ENCODE measurements around the gene AKR1C4. TPM values are rescaled to one million over a fixed set of nuclear protein-coding genes. Genes with fewer than 3 reads are reported as not detected.
"Not testable (repeated sequence)": the region's sequence is repeated elsewhere in the genome, so short reads cannot be mapped to it uniquely, and the experiment has no call there.

AKR1C4 gene
- total RNA-seq, 1 donor from 2014 or later: not detected

- DNase-seq (ENCODE audit: low spot score): no peak
- no peak overlapping the region for H3K4me3 Mint-ChIP-seq
- peaks cover 11% of the 10 kb centered on the region for H3K9me3 Mint-ChIP-seq
- no peak overlapping the region for H3K27ac Mint-ChIP-seq
- intact Hi-C loops (cut with micrococcal nuclease): no loop called here
- no peaks in the 10 kb centered on the region for H3K4me1 Mint-ChIP-seq (ENCODE audit: low read depth)
- peaks cover 8% of the 10 kb centered on the region for H3K36me3 Mint-ChIP-seq (ENCODE audit: low read depth)
- peaks cover 2% of the 10 kb centered on the region for H3K27me3 Mint-ChIP-seq (ENCODE audit: insufficient read depth)
Observed at GRCh38 chr10:5216801-5217200, 20.2 kb downstream of the AKR1C4 start.

DNA sequence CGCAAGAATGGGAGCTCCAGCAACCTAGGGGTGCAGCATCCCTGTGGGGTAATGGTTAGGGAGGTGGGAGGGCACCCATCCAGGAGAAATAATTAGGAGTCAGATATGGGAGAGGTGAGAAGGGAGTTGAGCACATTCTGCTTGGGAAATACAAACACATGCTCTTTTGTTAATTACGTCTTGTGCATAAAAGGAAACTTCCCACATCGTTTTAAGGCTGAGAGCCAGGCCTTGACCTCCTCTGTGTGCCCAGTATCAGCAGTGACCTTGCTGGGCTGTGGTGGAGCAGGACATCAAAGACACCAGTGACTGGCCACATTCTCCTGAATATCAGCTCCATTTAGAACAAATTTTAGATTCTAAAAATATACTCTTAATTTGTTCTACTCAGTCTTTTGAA lies 22.6 kb downstream of the AKR1C4 start:
- H3K36me3 Mint-ChIP-seq (ENCODE audit: low read depth): peaks cover 10% of the 10 kb centered on the region
- H3K27me3 Mint-ChIP-seq (ENCODE audit: insufficient read depth): peaks cover 2% of the 10 kb centered on the region
- intact Hi-C loops (cut with micrococcal nuclease): no loop called here
- H3K9me3 Mint-ChIP-seq: peaks cover 6% of the 10 kb centered on the region
- H3K4me3 Mint-ChIP-seq: no peak overlapping the region
- H3K4me1 Mint-ChIP-seq (ENCODE audit: low read depth): no peaks in the 10 kb centered on the region
- no peak overlapping the region for H3K27ac Mint-ChIP-seq
- DNase-seq (ENCODE audit: low spot score): no peak

- H3K27me3 Mint-ChIP-seq (ENCODE audit: insufficient read depth); H3K36me3 Mint-ChIP-seq (ENCODE audit: low read depth); H3K27ac Mint-ChIP-seq; intact Hi-C loops (cut with micrococcal nuclease); H3K4me1 Mint-ChIP-seq (ENCODE audit: low read depth); DNase-seq (ENCODE audit: low spot score); H3K9me3 Mint-ChIP-seq; H3K4me3 Mint-ChIP-seq: not testable (repeated sequence)
Observed at GRCh38 chr10:5222942-5223341, 26.3 kb downstream of the AKR1C4 start.

DNA sequence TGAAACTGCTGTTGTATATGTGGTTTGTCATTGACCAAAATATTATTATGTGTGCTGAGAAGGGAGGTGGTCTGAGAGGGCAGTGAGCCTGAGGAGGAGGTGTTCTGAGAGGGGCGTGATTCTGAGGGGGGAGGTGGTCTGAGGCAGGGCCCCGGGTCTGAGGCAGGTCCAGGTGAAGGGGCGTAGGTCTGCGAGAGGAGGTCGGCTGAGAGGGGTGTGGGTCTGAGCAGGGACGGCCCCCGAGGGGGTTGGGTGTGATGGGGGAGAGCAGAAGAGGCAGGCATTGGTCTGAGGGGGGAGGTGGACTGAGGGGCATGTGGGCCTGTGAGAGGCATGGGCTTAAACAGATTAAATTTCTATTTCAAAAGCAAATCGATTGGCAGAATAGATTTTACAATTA lies 32.4 kb downstream of the AKR1C4 start:
- intact Hi-C loops (cut with micrococcal nuclease): no loop called here
- DNase-seq (ENCODE audit: low spot score): no peak
- Mint-ChIP-seq H3K4me1 (ENCODE audit: low read depth) (no peaks in the 10 kb centered on the region), H3K36me3 (ENCODE audit: low read depth) (peaks cover 6% of the 10 kb centered on the region), H3K27me3 (ENCODE audit: insufficient read depth) (no peaks in the 10 kb centered on the region), H3K27ac (no peak overlapping the region), H3K4me3 (no peak overlapping the region), H3K9me3 (no peaks in the 10 kb centered on the region)

DNA sequence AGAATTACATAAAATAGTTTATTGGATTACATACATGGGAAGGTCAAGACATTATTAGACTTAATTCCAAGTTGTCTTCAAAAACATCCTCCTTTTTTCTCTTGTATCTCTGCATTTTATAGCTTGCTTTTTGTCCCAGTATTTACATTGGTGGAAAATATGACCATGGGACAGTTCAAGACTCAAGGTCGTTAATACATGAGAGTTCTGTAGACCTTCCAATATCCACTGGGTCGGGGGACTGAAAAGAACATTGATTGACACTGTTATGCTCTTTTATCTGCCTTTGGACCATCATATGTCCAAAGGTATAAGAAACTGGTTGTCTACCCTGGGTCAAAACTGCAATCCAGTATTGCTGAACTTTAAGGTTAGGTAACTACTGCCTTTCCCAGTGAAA lies 36.7 kb downstream of the AKR1C4 start:
- Mint-ChIP-seq H3K4me1 (ENCODE audit: low read depth) (no peaks in the 10 kb centered on the region), H3K4me3 (no peak overlapping the region), H3K36me3 (ENCODE audit: low read depth) (peaks cover 2% of the 10 kb centered on the region), H3K27ac (no peak overlapping the region), H3K27me3 (ENCODE audit: insufficient read depth) (no peaks in the 10 kb centered on the region), H3K9me3 (peaks cover 28% of the 10 kb centered on the region)
- DNase-seq (ENCODE audit: low spot score): no peak
- intact Hi-C loops (cut with micrococcal nuclease): no loop called here

GRCh38 chr10:5234106-5234860 lies 37.6 kb downstream of the AKR1C4 start:
- peaks cover 5% of the 10 kb centered on the region for H3K36me3 Mint-ChIP-seq (ENCODE audit: low read depth)
- H3K27ac Mint-ChIP-seq: no peak overlapping the region
- no peaks in the 10 kb centered on the region for H3K4me1 Mint-ChIP-seq (ENCODE audit: low read depth)
- peaks cover 33% of the 10 kb centered on the region for H3K9me3 Mint-ChIP-seq
- intact Hi-C loops (cut with micrococcal nuclease): no loop called here
- no peak overlapping the region for H3K4me3 Mint-ChIP-seq
- H3K27me3 Mint-ChIP-seq (ENCODE audit: insufficient read depth): no peaks in the 10 kb centered on the region
- DNase-seq (ENCODE audit: low spot score): no peak

- H3K4me3 Mint-ChIP-seq; DNase-seq (ENCODE audit: low spot score); H3K4me1 Mint-ChIP-seq (ENCODE audit: low read depth); H3K36me3 Mint-ChIP-seq (ENCODE audit: low read depth); intact Hi-C loops (cut with micrococcal nuclease); H3K27me3 Mint-ChIP-seq (ENCODE audit: insufficient read depth); H3K27ac Mint-ChIP-seq: not testable (repeated sequence)
- peaks cover 39% of the 10 kb centered on the region for H3K9me3 Mint-ChIP-seq
Observed at GRCh38 chr10:5237541-5237940, 40.9 kb downstream of the AKR1C4 start.

DNA sequence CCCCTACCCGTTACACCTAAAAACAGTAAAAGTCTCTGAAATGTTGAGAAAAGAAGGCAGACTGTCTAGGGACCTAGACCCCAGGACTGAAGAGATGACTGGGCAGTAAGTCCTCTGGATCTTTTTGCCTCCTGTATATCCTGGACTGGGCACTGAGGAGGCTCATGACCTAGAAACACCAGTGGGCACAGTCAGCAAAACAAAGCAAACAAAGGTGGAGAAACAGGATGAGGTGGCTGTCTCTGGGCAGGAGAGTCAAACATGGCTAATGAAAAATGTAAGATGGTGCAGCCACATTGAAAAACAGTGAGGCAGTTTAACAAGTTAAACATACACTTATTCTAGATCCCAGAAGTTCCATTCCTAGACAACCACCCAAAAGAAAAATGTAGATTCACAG lies 45.9 kb downstream of the AKR1C4 start:
- no peak overlapping the region for H3K27ac Mint-ChIP-seq
- intact Hi-C loops (cut with micrococcal nuclease): no loop called here
- H3K4me3 Mint-ChIP-seq: no peak overlapping the region
- H3K9me3 Mint-ChIP-seq: peaks cover 23% of the 10 kb centered on the region
- peaks cover 6% of the 10 kb centered on the region for H3K36me3 Mint-ChIP-seq (ENCODE audit: low read depth)
- H3K4me1 Mint-ChIP-seq (ENCODE audit: low read depth): no peaks in the 10 kb centered on the region
- DNase-seq (ENCODE audit: low spot score): no peak
- H3K27me3 Mint-ChIP-seq (ENCODE audit: insufficient read depth): no peaks in the 10 kb centered on the region

DNA sequence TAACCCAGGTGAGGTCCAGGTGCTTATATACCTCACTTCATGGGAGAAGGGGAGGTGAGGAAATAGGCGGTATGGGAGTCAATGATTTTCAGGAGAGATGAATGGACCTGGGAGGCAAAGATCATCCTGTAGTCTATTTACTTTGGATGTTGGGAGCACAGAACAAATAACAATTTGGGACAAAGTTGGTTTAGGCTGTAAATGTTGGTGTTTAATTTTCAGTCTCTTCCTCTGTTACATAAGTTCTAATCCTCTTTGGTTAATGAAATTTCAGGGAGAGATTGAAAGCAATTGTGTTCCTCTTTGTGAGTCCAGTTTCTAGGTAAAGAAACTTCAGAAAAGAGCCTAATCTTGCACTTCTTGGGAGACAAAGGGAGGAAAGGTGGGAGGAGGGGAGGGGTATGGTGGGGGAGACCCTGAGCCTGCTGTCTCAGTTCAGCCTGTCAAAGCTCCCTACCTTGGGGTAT lies 46.9 kb downstream of the AKR1C4 start:
- H3K36me3 Mint-ChIP-seq (ENCODE audit: low read depth): peaks cover 6% of the 10 kb centered on the region

GRCh38 chr10:5252177-5253037 lies 55.8 kb downstream of the AKR1C4 start:
- no peak for DNase-seq (ENCODE audit: low spot score)
- intact Hi-C loops (cut with micrococcal nuclease): no loop called here
- Mint-ChIP-seq H3K4me3 (no peak overlapping the region), H3K9me3 (peaks cover 8% of the 10 kb centered on the region), H3K27me3 (ENCODE audit: insufficient read depth) (peaks cover 4% of the 10 kb centered on the region), H3K4me1 (ENCODE audit: low read depth) (no peaks in the 10 kb centered on the region), H3K36me3 (ENCODE audit: low read depth) (peaks cover 9% of the 10 kb centered on the region), H3K27ac (no peak overlapping the region)

More for the DNA sequence above, 46.9 kb downstream of the AKR1C4 start:
- peaks cover 13% of the 10 kb centered on the region for H3K9me3 Mint-ChIP-seq
- no peak overlapping the region for H3K27ac Mint-ChIP-seq
- intact Hi-C loops (cut with micrococcal nuclease): no loop called here
- no peak for DNase-seq (ENCODE audit: low spot score)
- no peak overlapping the region for H3K4me3 Mint-ChIP-seq
- no peaks in the 10 kb centered on the region for H3K4me1 Mint-ChIP-seq (ENCODE audit: low read depth)
- H3K27me3 Mint-ChIP-seq (ENCODE audit: insufficient read depth): no peaks in the 10 kb centered on the region

DNA sequence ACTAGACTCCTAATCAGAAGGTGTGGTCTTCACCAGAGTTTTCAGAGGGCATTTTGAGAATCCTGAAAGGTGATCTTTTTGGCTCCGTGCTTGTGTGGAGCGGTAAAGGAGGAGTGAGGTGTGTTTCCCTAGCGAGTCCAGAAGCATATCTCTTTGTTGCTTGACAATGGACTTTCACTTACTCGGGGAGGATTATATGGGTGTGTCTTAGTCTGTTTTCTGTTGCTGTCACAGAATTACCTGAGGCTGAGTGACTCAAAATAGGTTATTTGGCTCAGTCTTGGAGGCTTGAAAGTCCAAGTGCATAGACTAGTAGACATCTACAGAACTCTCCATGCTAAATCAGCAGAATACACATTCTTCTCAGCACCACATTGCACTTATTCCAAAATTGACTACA lies 57.9 kb downstream of the AKR1C4 start:
- peaks cover 10% of the 10 kb centered on the region for H3K36me3 Mint-ChIP-seq (ENCODE audit: low read depth)
- H3K27ac Mint-ChIP-seq: no peak overlapping the region
- no peak for DNase-seq (ENCODE audit: low spot score)
- H3K27me3 Mint-ChIP-seq (ENCODE audit: insufficient read depth): peaks cover 4% of the 10 kb centered on the region
- H3K4me1 Mint-ChIP-seq (ENCODE audit: low read depth): no peaks in the 10 kb centered on the region
- no peak overlapping the region for H3K4me3 Mint-ChIP-seq
- intact Hi-C loops (cut with micrococcal nuclease): no loop called here
- H3K9me3 Mint-ChIP-seq: peaks cover 10% of the 10 kb centered on the region

- H3K4me3 Mint-ChIP-seq; intact Hi-C loops (cut with micrococcal nuclease); H3K4me1 Mint-ChIP-seq (ENCODE audit: low read depth); H3K27ac Mint-ChIP-seq; DNase-seq (ENCODE audit: low spot score); H3K9me3 Mint-ChIP-seq; H3K27me3 Mint-ChIP-seq (ENCODE audit: insufficient read depth): not testable (repeated sequence)
- H3K36me3 Mint-ChIP-seq (ENCODE audit: low read depth): peaks cover 15% of the 10 kb centered on the region
Observed at GRCh38 chr10:5257768-5258167, 61.1 kb downstream of the AKR1C4 start.
